ENCODE results near the gene CLIC1. TPM values are rescaled to one million over a fixed set of nuclear protein-coding genes. Genes with fewer than 3 reads are reported as not detected.
A peak's percentile ranks its signal among the peaks of the same experiment; 100 is the strongest.

Gene CLIC1
- total RNA-seq, 5 donors from 2014 or later (not counting 1 experiment from before 2014, with no cell fraction given), result 89.5 to 146 (median 112) TPM

DNA sequence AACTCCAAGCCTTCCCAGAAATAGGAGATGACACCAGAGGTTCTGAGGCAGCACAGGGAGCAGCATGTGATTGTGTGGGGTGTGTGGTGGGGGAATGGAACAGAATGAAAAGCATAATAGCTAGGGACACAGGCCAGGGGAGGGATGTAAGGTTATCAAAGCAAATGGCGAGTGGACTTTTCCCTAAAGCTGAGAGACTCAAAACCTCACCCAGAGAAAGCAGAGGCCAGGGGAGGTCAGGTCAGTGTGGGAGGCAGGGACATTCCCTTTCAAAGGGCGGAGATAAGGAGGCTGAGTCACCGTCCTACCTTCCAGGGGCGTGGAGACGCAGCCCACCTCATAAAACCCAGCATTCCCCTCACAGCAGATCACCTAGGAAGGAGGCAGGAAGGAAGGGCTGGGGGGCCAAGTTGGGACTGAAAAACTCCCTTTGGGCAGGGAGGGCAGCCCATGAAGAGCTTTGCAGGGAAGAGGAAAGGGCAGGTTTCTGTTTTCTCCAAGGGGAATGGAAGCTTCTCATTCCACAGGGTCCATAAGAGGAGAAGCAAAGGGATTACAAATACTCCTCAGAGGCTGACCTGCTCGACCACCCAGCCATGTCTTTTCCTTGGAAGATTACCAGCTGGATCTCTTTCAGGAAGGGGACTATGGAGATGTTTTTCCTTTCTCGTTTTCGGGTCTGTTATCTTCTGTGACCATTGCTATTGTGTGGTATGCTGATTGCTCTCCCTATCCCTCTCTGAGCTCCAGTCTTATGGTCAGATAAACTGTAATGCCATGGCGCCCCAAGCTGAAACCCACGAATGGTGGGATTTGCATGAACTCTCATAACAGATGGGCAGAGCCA is 45.9 kb downstream of the CLIC1 start:
- H3K27ac Mint-ChIP-seq, result peak overlapping the region in 1 of 2 donors; percentile 43
- POLR2A ChIA-PET, result interaction anchor here (0.5 to 0.6 kb wide), 4 partner anchors 67 to 1184 kb away, joined by 3 to 6 read pairs (median 4); no protein-coding TSS in a partner anchor

DNA sequence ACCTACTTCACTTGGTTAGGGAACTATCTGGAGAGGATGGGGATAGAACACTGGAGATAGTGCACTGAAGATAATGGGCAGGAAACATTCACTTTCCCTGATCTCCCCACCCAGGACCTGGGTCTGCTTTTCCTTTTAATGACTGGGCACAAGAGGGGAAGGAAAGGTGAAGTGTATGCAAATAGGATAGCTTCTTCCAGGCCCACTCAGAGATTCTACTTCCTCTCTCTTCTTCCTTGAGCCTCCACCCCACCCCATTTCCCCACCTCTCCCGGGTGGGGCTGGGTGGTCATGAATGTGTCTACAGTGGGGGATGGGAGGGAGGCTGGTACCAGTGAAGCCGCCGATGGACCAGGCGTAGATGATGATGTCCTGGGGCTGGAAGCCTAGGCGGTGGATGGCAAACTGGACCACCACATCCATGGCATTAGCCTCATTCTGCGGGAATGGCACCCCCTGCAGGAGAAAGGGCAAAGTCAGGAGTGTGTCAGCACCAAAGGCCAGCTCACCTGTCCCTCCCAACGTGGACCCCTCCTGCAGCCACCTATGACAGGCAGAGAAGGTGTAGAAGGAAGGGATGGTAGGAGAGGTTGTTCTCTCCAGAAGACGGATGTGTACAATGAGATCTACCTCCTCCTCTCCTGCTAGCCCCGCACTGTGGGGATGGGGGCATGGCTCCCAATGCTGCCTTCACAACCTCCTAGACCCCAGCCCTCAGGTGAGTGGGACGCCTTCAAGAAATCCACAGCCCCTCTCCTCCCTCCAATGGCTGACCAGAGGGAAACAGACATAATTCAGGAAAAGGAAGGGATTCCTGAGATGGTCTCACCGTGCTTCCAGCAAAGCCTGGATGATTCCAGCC is 46.9 kb downstream of the CLIC1 start:
- H3K27ac ChIP-seq (ENCODE audit: low read length), result no peak overlapping the region
- ChIA-PET CTCF (no interaction called here), POLR2A (interaction anchor here in 1 of 2 donors (0.6 kb wide), 1 partner anchor 66 kb away, joined by 3 read pairs; no protein-coding TSS in a partner anchor)
- H3K9me3 ChIP-seq, result no peaks in the 10 kb centered on the region
- no peaks in the 10 kb centered on the region for H3K27me3 Mint-ChIP-seq
- peaks cover 25 to 80% of the 10 kb centered on the region in 2 donors for H3K36me3 ChIP-seq (ENCODE audit: control insufficient read depth in 2 of 2, extremely low read depth in 1 of 2, insufficient read depth in 1 of 2, low read length in 1 of 2)
- no peaks in the 10 kb centered on the region for H3K27me3 ChIP-seq (replicated peaks in 1 of 2; ENCODE audit: control insufficient read depth in 2 of 2, extremely low read depth in 1 of 2, insufficient read depth in 2 of 2, low read length in 1 of 2)
- H3K4me3 ChIP-seq (ENCODE audit: control insufficient read depth in 1 of 2, extremely low read depth in 1 of 2, low read length in 1 of 2), result no peak overlapping the region
- WGBS (ENCODE audit: insufficient coverage), result 98% methylated on average over 5 of the region's 11 CpGs
- H3K9me3 Mint-ChIP-seq, result no peaks in the 10 kb centered on the region
- H3K4me3 Mint-ChIP-seq, result no peak overlapping the region
- ATAC-seq (replicated peaks in 1 of 4) (peak in 1 of 4 experiments; percentile 26), DNase-seq (peak in 2 of 35 experiments; percentile 19 to 27)
- H3K36me3 Mint-ChIP-seq, result peaks cover 49% of the 10 kb centered on the region
- H3K4me1 Mint-ChIP-seq, result no peaks in the 10 kb centered on the region
- no peaks in the 10 kb centered on the region for H3K4me1 ChIP-seq (ENCODE audit: control insufficient read depth in 1 of 2, extremely low read depth in 1 of 2, insufficient read depth in 2 of 2, low read length in 2 of 2)
- H3K27ac Mint-ChIP-seq, result peak overlapping the region in 1 of 2 donors; percentile 43

More for the DNA sequence above, 45.9 kb downstream of the CLIC1 start:
- CTCF ChIA-PET, result interaction anchor here (0.5 to 1.0 kb wide), 5 partner anchors 12 to 432 kb away, joined by 3 to 5 read pairs (median 3); no protein-coding TSS in a partner anchor
- Mint-ChIP-seq H3K36me3 (peaks cover 54% of the 10 kb centered on the region), H3K4me1 (no peaks in the 10 kb centered on the region), H3K27me3 (no peaks in the 10 kb centered on the region), H3K4me3 (no peak overlapping the region), H3K9me3 (no peaks in the 10 kb centered on the region)
- WGBS (ENCODE audit: insufficient coverage), result 100% methylated on average over 1 of the region's 10 CpGs
- no peaks in the 10 kb centered on the region for H3K9me3 ChIP-seq
- peaks cover 25 to 88% of the 10 kb centered on the region in 2 donors for H3K36me3 ChIP-seq (ENCODE audit: control insufficient read depth in 2 of 2, extremely low read depth in 1 of 2, insufficient read depth in 1 of 2, low read length in 1 of 2)
- ATAC-seq (replicated peaks in 1 of 4) (no peak), DNase-seq (no peak)
- no peak overlapping the region for H3K4me3 ChIP-seq (ENCODE audit: control insufficient read depth in 1 of 2, extremely low read depth in 1 of 2, low read length in 1 of 2)
- H3K27me3 ChIP-seq (replicated peaks in 1 of 2; ENCODE audit: control insufficient read depth in 2 of 2, extremely low read depth in 1 of 2, insufficient read depth in 2 of 2, low read length in 1 of 2), result no peaks in the 10 kb centered on the region
- H3K27ac ChIP-seq (ENCODE audit: low read length), result no peak overlapping the region
- no peaks in the 10 kb centered on the region for H3K4me1 ChIP-seq (ENCODE audit: control insufficient read depth in 1 of 2, extremely low read depth in 1 of 2, insufficient read depth in 2 of 2, low read length in 2 of 2)

DNA sequence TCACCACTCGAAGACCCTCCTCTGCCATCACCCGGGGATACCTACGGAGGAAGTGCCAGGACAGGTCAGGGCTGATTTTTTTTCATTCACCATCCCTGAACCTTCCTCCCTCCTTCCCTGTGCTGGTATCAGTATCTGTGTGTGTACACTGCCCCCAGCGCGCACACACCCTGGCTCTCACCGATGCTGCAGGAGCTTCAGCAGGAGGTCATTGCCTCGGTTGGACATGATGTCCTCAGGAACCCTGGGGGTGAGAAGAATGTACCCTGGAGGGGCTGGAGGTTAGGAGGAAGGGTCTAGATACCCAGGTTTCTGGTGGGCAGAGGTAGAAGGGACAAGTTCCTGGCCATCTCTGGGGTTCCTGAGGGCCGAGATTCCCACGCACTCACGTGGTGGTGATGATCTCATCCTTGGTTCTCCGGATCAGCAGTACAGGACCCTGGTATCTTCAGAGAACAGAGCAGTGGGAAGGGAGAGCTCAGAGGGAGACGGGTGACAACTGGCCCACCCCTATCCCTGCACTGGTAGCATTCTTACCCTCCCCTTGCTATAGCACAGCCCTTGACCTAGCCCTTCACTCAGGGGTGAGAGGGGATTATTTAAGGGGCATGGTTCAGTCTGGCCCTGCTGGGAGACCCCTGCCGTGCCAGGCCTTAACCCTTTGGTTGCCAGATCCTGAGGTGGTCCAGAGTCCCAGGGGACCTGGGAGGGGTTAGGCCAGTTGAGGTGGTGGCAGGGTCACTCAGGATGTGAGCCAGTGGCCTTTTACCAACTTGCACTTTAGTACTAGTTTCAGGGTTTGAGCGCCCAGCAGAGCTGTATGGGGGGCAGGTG is 48.3 kb downstream of the CLIC1 start:
- Histone ChIP-seq H3K27me3 (replicated peaks in 1 of 2; ENCODE audit: control insufficient read depth in 2 of 2, extremely low read depth in 1 of 2, insufficient read depth in 2 of 2, low read length in 1 of 2) (no peaks in the 10 kb centered on the region), H3K4me3 (ENCODE audit: control insufficient read depth in 1 of 2, extremely low read depth in 1 of 2, low read length in 1 of 2) (no peak overlapping the region), H3K9me3 (no peaks in the 10 kb centered on the region), H3K36me3 (ENCODE audit: control insufficient read depth in 2 of 2, extremely low read depth in 1 of 2, insufficient read depth in 1 of 2, low read length in 1 of 2) (peaks cover 19 to 68% of the 10 kb centered on the region in 2 donors), H3K4me1 (ENCODE audit: control insufficient read depth in 1 of 2, extremely low read depth in 1 of 2, insufficient read depth in 2 of 2, low read length in 2 of 2) (no peaks in the 10 kb centered on the region), H3K27ac (ENCODE audit: low read length) (no peak overlapping the region)
- ATAC-seq (replicated peaks in 1 of 4) (no peak), DNase-seq (no peak)
- Mint-ChIP-seq H3K27me3 (no peaks in the 10 kb centered on the region), H3K4me1 (no peaks in the 10 kb centered on the region), H3K4me3 (no peak overlapping the region), H3K36me3 (peaks cover 46% of the 10 kb centered on the region), H3K9me3 (no peaks in the 10 kb centered on the region), H3K27ac (no peak overlapping the region)
- ChIA-PET POLR2A (no interaction called here), CTCF (no interaction called here)
- 98% methylated on average over 4 of the region's 14 CpGs for WGBS (ENCODE audit: insufficient coverage)

DNA sequence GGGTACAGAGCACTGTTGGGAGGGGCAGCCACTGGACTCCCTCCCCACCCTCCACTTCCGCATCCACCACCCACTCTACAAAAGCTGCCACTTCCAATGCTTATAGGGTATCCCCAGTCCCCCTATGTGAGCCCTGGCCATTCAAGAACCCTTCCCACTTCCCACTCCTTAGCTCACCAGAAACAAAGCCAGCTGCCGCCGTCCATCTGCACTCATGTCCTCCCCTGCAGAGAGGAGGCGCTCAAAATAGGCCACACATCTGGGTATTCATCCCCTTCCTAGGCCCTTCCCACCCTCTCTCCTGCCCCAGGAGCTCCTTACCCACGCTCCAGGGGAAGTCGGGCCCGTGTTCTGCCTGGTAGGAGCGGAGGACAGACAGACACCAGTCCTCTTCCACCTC is 49.0 kb downstream of the CLIC1 start:
- WGBS (ENCODE audit: insufficient coverage), result 97% methylated on average over 4 of the region's 8 CpGs
- no peaks in the 10 kb centered on the region for H3K9me3 Mint-ChIP-seq
- DNase-seq (no peak), ATAC-seq (replicated peaks in 1 of 4) (no peak)
- H3K27ac ChIP-seq (ENCODE audit: low read length), result no peak overlapping the region
- H3K27ac Mint-ChIP-seq, result no peak overlapping the region
- no peaks in the 10 kb centered on the region for H3K4me1 Mint-ChIP-seq
- no peaks in the 10 kb centered on the region for H3K27me3 Mint-ChIP-seq
- H3K36me3 Mint-ChIP-seq, result peaks cover 41% of the 10 kb centered on the region
- peaks cover 11 to 60% of the 10 kb centered on the region in 2 donors for H3K36me3 ChIP-seq (ENCODE audit: control insufficient read depth in 2 of 2, extremely low read depth in 1 of 2, insufficient read depth in 1 of 2, low read length in 1 of 2)
- H3K4me3 Mint-ChIP-seq, result no peak overlapping the region
- POLR2A ChIA-PET, result no interaction called here
- no peaks in the 10 kb centered on the region for H3K4me1 ChIP-seq (ENCODE audit: control insufficient read depth in 1 of 2, extremely low read depth in 1 of 2, insufficient read depth in 2 of 2, low read length in 2 of 2)
- H3K4me3 ChIP-seq (ENCODE audit: control insufficient read depth in 1 of 2, extremely low read depth in 1 of 2, low read length in 1 of 2), result no peak overlapping the region
- H3K27me3 ChIP-seq (replicated peaks in 1 of 2; ENCODE audit: control insufficient read depth in 2 of 2, extremely low read depth in 1 of 2, insufficient read depth in 2 of 2, low read length in 1 of 2), result no peaks in the 10 kb centered on the region
- no peaks in the 10 kb centered on the region for H3K9me3 ChIP-seq
- CTCF ChIA-PET, result no interaction called here

DNA sequence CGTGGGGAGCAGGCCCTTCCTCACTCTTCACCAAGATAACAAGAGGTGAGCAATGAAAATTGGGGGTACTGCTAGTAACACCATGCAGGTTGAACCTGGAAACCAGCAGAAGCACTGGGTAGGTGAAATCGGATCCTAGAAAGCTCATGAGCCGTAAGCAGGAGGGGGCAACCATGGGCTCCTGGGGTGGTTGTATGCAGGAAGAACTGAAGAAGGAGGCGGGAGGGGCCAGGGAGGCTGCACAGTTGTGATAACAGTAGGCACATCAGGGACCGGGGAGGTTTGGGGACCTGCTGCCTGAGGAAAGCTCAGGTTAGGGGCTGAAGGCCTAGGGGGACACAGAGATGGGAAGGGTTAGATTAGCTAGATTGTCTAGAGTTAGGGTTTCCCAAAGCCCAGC is 49.8 kb downstream of the CLIC1 start:
- no peaks in the 10 kb centered on the region for H3K9me3 Mint-ChIP-seq
- H3K36me3 Mint-ChIP-seq, result peaks cover 38% of the 10 kb centered on the region
- Histone ChIP-seq H3K4me1 (ENCODE audit: control insufficient read depth in 1 of 2, extremely low read depth in 1 of 2, insufficient read depth in 2 of 2, low read length in 2 of 2) (peaks cover 0 to 6% of the 10 kb centered on the region in 2 experiments), H3K9me3 (no peaks in the 10 kb centered on the region), H3K27me3 (replicated peaks in 1 of 2; ENCODE audit: control insufficient read depth in 2 of 2, extremely low read depth in 1 of 2, insufficient read depth in 2 of 2, low read length in 1 of 2) (no peaks in the 10 kb centered on the region), H3K27ac (ENCODE audit: low read length) (no peak overlapping the region), H3K36me3 (ENCODE audit: control insufficient read depth in 2 of 2, extremely low read depth in 1 of 2, insufficient read depth in 1 of 2, low read length in 1 of 2) (peaks cover 10 to 54% of the 10 kb centered on the region in 2 donors), H3K4me3 (ENCODE audit: control insufficient read depth in 1 of 2, extremely low read depth in 1 of 2, low read length in 1 of 2) (no peak overlapping the region)
- DNase-seq, result no peak
- POLR2A ChIA-PET, result no interaction called here
- peaks cover 2 to 5% (median 3%) of the 10 kb centered on the region in 3 donors for H3K4me1 Mint-ChIP-seq
- H3K27ac Mint-ChIP-seq, result peak overlapping the region; percentile 28 to 36
- H3K4me3 Mint-ChIP-seq, result no peak overlapping the region
- CTCF ChIA-PET, result no interaction called here
- H3K27me3 Mint-ChIP-seq, result no peaks in the 10 kb centered on the region
- ATAC-seq (replicated peaks in 1 of 4), result no peak
- 100% methylated on average over 3 of the region's 5 CpGs for WGBS (ENCODE audit: insufficient coverage)

DNA sequence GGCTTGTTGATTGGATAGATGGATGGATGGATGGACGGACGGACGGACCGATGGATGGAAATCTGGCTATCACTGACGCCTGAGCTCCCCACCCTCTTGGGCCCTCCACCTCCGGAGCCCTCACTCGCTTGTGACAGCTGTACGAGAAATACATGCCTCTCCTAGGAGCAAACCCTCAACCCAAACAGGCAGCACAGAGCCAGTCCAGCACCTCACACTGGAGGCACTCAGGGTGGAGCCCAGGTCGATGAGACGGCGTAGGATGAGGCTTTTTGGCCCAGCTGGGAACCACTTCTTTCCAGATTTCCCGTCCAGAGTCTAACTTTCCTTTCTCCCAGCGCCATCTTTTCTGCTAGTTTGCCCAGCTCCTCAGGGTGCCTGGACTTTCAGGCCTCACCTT is 52.7 kb downstream of the CLIC1 start:
- H3K4me1 ChIP-seq (ENCODE audit: control insufficient read depth in 1 of 2, extremely low read depth in 1 of 2, insufficient read depth in 2 of 2, low read length in 2 of 2), result peaks cover 0 to 21% of the 10 kb centered on the region in 2 experiments
- CTCF ChIA-PET, result no interaction called here
- peaks cover 17% of the 10 kb centered on the region for H3K36me3 Mint-ChIP-seq
- no peak overlapping the region for H3K4me3 ChIP-seq (ENCODE audit: control insufficient read depth in 1 of 2, extremely low read depth in 1 of 2, low read length in 1 of 2)
- H3K9me3 ChIP-seq, result no peaks in the 10 kb centered on the region
- no peak overlapping the region for H3K4me3 Mint-ChIP-seq
- ATAC-seq (replicated peaks in 1 of 4) (no peak), DNase-seq (no peak)
- no peak overlapping the region for H3K27ac ChIP-seq (ENCODE audit: low read length)
- H3K27me3 ChIP-seq (replicated peaks in 1 of 2; ENCODE audit: control insufficient read depth in 2 of 2, extremely low read depth in 1 of 2, insufficient read depth in 2 of 2, low read length in 1 of 2), result no peaks in the 10 kb centered on the region
- WGBS (ENCODE audit: insufficient coverage), result 94% methylated on average over 10 of the region's 13 CpGs
- POLR2A ChIA-PET, result no interaction called here
- no peaks in the 10 kb centered on the region for H3K27me3 Mint-ChIP-seq
- H3K4me1 Mint-ChIP-seq, result peaks cover 16 to 23% (median 18%) of the 10 kb centered on the region in 3 donors
- no peaks in the 10 kb centered on the region for H3K9me3 Mint-ChIP-seq
- no peak overlapping the region for H3K27ac Mint-ChIP-seq
- peaks cover 3 to 25% of the 10 kb centered on the region in 2 donors for H3K36me3 ChIP-seq (ENCODE audit: control insufficient read depth in 2 of 2, extremely low read depth in 1 of 2, insufficient read depth in 1 of 2, low read length in 1 of 2)
